GM21447 (cell line): ENCODE measurements around the gene GDF15.
"Not testable (repeated sequence)": the region's sequence is repeated elsewhere in the genome, so short reads cannot be mapped to it uniquely, and the experiment has no call there.

Experiments
- ATAC-seq: cut with Tn5 transposase; IDR thresholded peaks from one replicate; pipeline ENCODE4 v1.9.1; 2021; ENCODE audit not compliant: unreplicated experiment

The GDF15 gene, protein sequence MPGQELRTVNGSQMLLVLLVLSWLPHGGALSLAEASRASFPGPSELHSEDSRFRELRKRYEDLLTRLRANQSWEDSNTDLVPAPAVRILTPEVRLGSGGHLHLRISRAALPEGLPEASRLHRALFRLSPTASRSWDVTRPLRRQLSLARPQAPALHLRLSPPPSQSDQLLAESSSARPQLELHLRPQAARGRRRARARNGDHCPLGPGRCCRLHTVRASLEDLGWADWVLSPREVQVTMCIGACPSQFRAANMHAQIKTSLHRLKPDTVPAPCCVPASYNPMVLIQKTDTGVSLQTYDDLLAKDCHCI

GRCh38 chr19:18385675-18386542, at the start of gene GDF15:
Gene GDF15, plus strand, starts transcription at chr19:18386158. Its CDS starts 32 bp downstream, at chr19:18386190.
- no peak for ATAC-seq

DNA sequence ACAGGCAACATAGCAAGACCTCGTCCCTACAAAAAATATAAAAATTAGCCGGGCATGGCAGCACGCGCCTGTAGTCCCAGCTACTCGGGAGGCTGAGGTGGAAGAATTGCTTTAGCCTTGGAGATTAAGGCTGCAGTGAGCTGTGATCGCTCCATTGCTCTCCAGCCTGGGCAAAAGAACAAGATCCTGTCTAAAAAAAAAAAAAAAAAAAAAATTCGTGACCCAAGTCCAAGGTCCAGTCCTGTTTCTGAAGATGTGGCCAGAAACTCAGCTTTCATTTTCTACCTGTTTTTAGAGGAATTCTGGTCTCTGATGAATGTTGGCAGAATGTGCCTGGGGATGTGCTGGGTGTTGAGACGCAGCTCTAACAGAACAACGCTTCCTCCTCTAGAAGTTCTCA, 47.4 kb upstream of the GDF15 start:
- no peak for ATAC-seq

- ATAC-seq = no peak
Measured at GRCh38 chr19:18339723-18340122, 46.2 kb upstream of the GDF15 start.

- ATAC-seq = peak; percentile 44
Measured at GRCh38 chr19:18340190-18340989, 45.6 kb upstream of the GDF15 start, which contains the start of gene PGPEP1. Gene PGPEP1, plus strand, starts transcription at chr19:18340598. Its CDS starts 84 bp downstream, at chr19:18340682.

- peak; percentile 47 for ATAC-seq
Measured at GRCh38 chr19:18340990-18341868, 44.7 kb upstream of the GDF15 start.

GRCh38 chr19:18342090-18342632, 43.8 kb upstream of the GDF15 start:
- ATAC-seq = no peak

DNA sequence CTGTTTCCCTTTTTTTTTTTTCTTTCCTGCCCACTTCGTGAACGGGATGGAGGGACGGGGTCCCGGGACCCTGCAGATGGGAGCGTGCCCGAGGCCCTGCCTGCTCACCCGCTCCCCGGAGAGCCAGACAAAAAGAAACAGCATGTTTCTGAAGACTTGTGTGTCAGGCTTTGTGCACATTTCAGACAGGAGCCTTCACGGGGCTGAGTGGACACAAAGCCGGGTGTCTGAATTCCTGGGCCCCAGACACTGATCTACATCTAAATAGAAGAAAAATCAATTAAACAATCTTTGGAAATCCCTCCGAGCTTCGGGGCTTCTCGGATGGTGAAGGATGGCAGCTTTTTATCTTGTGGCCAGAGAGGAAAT, 41.4 kb upstream of the GDF15 start:
- ATAC-seq = no peak

DNA sequence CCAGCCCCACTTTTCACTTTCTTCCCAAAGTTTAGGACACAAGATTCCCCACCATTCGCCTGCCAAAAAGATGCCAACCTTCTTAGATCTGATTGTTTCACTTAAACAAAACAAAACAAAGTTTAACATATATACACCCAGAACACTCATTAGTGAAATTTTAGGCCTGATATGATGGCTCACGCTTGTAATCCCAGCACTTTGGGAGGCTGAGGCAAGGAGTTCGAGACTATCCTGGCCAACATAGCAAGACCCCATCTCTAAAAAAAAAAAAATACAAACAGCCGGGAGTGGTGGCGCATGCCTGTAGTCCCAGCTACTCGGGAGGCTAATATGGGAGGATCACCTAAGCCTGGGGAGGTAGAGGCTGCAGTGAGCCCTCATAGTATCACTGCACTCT, 40.7 kb upstream of the GDF15 start:
- no peak for ATAC-seq

- ATAC-seq = no peak
Measured at GRCh38 chr19:18346091-18346490, 39.9 kb upstream of the GDF15 start.

GRCh38 chr19:18348171-18348570, 37.8 kb upstream of the GDF15 start:
- ATAC-seq = no peak

DNA sequence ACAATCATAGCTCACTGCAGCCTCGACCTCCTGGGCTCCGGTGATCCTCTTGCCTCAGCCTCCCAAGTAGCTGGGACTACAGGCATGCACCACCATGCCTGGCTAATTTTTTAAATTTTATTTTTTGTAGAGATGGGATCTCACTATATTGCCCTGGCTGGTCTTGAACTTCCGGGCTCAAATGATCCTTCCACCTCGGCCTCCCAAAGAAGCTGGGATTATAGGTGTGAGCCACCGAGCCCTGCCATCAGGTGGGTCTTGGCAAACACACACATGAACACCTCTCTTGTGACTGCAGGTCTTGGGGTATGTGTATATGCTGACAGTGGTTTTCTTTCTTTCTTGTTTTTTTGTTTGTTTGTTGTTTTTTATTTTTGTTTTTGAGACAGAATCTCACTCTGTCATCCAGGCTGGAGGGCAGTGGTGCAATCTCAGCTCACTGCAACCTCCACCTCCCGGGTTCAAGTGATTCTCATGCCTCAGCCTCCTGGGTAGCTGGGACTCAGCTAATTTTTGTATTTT, 37.1 kb upstream of the GDF15 start:
- not testable (repeated sequence) for ATAC-seq

DNA sequence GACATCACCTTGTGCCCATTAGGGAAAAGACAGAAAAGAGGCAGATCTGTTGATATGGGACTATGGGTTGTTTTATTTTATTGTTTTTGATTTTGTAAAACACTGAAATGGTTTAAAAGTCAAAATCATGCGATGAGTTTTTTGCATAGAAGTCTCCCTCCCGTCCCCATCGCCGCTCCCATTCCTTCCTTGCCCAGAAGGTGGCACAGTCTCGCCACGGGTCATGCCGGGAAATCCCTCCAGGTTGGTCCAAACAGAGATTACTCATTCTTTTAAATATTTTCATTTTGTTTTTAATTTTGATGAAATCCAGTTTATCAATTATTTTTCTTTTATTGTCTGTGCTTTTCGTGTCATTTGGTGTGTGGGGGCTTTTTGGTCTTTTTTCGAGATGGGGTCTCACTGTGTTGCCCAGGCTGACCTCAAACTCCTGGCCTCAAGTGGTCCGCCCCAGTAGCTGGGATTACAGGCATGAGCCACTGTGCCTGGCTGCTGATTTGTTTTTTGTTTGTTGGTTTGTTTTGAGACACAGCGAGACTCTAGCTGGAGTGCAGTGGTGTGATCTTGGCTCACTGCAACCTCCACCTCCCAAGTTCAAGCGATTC, 36.3 kb upstream of the GDF15 start:
- no peak for ATAC-seq

- ATAC-seq = no peak
Measured at GRCh38 chr19:18350490-18350889, 35.5 kb upstream of the GDF15 start.

DNA sequence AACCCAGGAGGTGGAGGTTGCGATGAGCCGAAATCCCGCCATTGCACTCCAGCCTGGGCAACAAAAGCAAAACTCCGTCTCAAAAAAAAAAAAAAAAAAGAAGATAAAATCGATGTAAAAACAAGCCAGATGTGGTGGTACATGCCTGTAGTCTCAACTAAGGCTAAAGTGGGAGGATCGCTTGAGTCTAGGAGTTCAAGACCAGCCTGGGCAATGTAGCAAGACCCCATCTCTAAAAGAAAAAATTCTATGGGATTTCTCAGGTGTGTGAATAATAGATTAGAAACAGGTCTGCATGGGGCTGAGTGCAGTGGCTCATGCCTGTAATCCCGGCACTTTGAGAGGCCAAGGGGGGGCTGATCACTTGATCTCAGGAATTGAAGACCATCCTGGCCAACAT, 34.4 kb upstream of the GDF15 start:
- ATAC-seq = no peak

DNA sequence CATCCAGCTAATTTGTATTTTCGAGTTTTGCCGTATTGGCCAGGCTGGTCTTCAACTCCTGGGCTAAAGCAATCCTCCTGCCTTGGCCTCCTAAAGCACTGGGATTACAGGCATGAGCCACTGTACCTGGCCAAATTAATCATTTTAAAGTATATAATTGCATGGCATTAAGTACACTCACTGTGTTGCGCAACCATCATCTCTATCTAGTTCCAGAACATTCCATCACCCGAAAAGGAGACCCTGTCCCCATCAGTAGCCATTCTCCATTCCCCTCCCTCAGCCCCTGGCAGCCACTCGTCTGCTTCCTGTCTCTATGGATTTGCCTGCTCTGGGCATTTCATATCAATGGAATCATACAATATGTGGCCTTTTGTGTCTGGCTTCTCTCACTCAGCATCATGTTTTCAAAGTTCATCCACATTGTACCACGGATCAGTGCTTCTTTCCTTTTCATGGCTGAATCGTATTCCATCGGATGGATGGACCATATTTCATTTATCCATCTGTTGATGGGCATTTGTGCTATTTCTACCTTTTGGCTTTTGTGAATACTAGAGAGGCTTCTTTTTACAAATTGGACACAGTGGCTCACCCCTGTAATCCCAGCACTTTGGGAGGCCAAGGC, 32.5 kb upstream of the GDF15 start:
- ATAC-seq = no peak

- ATAC-seq = not testable (repeated sequence)
Measured at GRCh38 chr19:18354743-18355142, 31.2 kb upstream of the GDF15 start.

GRCh38 chr19:18357041-18357440, 28.9 kb upstream of the GDF15 start:
- ATAC-seq = no peak

DNA sequence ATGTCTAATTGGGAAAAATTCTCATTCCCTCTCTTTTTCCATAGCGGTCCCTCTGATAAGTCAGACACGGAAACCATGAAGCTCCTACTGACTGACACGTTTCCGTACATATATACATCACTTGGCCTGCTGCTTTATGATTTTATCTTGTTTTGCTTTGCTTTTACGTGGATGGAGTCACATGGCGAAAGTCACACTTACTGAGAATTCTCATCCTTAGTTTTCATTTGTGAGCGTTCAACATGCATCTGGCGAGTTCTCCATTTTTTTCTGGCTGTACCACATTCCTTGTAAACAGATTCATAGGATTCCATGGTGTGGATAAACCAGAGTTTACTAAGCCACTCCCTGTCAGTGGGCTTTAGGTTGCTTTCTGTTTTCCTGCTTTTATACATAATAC, 24.3 kb upstream of the GDF15 start:
- no peak for ATAC-seq

DNA sequence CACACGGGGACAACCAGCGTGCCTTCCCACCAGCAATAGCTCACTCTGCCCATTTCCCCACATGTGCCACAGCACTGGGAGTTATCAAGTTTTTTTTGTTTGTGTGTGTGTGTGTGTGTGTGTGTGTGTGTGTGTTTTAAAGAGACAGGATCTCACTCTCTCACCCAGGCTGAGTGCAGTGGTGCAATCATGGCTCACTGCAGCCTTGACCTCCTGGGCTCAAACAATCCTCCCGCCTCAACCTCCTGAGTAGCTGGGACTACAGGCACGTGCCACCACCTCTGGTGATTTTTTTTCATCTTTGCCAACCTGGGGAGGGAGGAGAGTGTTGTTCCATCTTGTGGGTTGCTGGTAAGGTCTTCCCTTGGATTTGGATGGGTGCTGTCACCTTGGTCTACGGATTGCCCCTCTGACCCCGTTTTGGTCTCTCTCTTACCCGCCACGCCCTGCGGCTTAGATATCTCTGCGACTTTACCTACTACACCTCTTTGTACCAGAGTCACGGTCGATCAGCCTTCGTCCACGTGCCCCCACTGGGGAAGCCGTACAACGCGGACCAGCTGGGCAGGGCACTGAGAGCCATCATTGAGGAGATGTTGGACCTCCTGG, 22.9 kb upstream of the GDF15 start:
- no peak for ATAC-seq
